Measurements from ENCODE around the gene DUXA. TPM values are rescaled to one million over a fixed set of nuclear protein-coding genes. Genes with fewer than 3 reads are reported as not detected.
A peak's percentile ranks its signal among the peaks of the same experiment; 100 is the strongest.

The DUXA gene
- total RNA-seq, 1 experiment from 2014 or later = not detected

GRCh38 chr19:57192077-57192420 lies 24.8 kb upstream of the DUXA start:
- Histone ChIP-seq H3K4me3 (ENCODE audit: low read length) (peak overlapping the region; percentile 97), H3K27ac (ENCODE audit: low read length) (0 out of 2 replicates have a peak overlapping the region, but pooled peaks have one; percentile 41), H3K9me3 (ENCODE audit: low read length) (0 out of 2 replicates have a peak, but pooled peaks cover 8% of the 10 kb centered on the region), H3K79me2 (ENCODE audit: low read length) (peaks cover 40% of the 10 kb centered on the region), H2AFZ (ENCODE audit: low read length) (peak overlapping the region; percentile 100), H3F3A (ENCODE audit: low read length, unreplicated experiment) (no peaks in the 10 kb centered on the region), H4K20me1 (ENCODE audit: low read length) (peaks cover 21% of the 10 kb centered on the region; the same call in 1 of the 2 replicates), H3K9ac (ENCODE audit: low read length) (peak overlapping the region; percentile 90), H3K27me3 (ENCODE audit: low read length) (no peaks in the 10 kb centered on the region), H3K9me2 (replicated peaks; ENCODE audit: low read length) (no peaks in the 10 kb centered on the region), H3K4me2 (ENCODE audit: low read length) (peak overlapping the region; percentile 98), H3K4me1 (ENCODE audit: insufficient read depth, low read length) (peaks cover 10% of the 10 kb centered on the region), H3K36me3 (ENCODE audit: low read depth, low read length) (peaks cover 38% of the 10 kb centered on the region)
- ATAC-seq (peak; percentile 28), DNase-seq (peak; percentile 6)
- intact Hi-C loops (cut with micrococcal nuclease) = no loop called here
- no TSS peak for BruUV-seq (replicated peaks)
- POLR2A ChIA-PET (ENCODE audit: unreplicated experiment) = no interaction called here
- TF ChIP-seq EZH2 (IDR thresholded peaks at IDR 0.05; ENCODE audit: low read length, unreplicated experiment) = no peak
- TF ChIP-seq CTCF (conservative IDR thresholded peaks at IDR 0.05; ENCODE audit: low read depth, low read length) = no peak
- CTCF ChIA-PET = no interaction called here

DNA sequence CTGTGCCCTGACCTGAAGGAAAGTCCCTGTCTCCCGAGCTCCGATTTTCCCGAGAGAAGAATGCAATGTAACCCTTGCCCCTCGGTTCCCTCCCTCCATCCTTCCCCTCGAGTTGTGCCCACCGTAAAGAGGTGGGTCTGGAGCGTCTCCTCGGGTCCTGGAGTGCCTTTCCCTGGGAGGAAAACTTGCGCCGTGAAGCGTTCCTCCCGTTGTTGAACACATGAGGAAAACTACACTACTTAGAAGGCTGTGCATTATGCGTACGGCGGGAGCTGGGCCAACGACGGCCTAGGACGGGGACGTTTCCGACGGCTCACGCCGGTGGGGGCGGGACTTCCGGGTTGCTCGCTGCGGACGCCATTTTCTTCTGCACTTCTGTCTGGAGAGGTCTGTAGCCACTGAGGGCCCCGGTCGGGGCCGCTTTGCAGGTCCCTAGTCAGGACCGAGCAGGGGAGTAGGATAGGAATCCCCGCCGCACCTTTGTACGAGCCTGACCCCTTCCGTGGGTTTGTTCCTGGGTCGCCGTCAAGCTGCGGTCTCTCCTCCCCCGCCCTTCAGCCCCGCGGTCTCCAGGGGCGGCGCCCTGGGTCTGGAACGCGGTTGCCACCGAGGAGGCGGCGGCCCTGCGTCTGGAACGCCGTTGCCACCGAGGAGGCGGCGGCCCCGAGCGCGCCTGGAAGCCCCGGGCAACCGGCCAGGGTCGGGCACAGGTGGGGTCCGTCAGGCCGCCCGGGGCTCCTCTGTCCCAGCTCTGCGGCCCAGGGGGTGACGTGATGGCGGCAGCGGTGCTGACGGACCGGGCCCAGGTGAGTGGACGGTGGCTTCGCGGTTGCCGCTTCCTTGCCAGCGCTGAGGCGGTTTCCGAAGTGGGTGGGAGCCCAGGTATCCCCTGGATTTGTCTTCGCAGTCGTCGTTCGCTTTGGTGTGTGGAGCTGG lies 24.1 kb upstream of the DUXA start, which contains the start of gene ZNF264:
Gene ZNF264, plus strand, starts transcription at position 360 of the 936 bp plus-strand sequence. Its CDS starts 414 bp downstream, at position 774.
- intact Hi-C loops (cut with micrococcal nuclease) = no loop called here
- ChIA-PET CTCF (no interaction called here), POLR2A (ENCODE audit: unreplicated experiment) (interaction anchor here (0.5 to 0.6 kb wide), 3 partner anchors 85 to 1316 kb away, joined by 3 to 11 read pairs (median 4); no protein-coding TSS in a partner anchor)
- Histone ChIP-seq H3K4me3 (ENCODE audit: low read length) (peak within 1 kb of the TSS; percentile 97), H3K9me3 (ENCODE audit: low read length) (0 out of 2 replicates have a peak, but pooled peaks cover 9% of the 10 kb centered on the region), H3K4me1 (ENCODE audit: insufficient read depth, low read length) (peaks cover 10% of the 10 kb centered on the region), H3K9ac (ENCODE audit: low read length) (peak within 1 kb of the TSS; percentile 90), H3K9me2 (replicated peaks; ENCODE audit: low read length) (no peaks in the 10 kb centered on the region), H3K27me3 (ENCODE audit: low read length) (no peaks in the 10 kb centered on the region), H4K20me1 (ENCODE audit: low read length) (peaks cover 21% of the 10 kb centered on the region; the same call in 1 of the 2 replicates), H3K36me3 (ENCODE audit: low read depth, low read length) (peaks cover 32% of the 10 kb centered on the region), H2AFZ (ENCODE audit: low read length) (peak within 1 kb of the TSS; percentile 100), H3F3A (ENCODE audit: low read length, unreplicated experiment) (no peaks in the 10 kb centered on the region), H3K4me2 (ENCODE audit: low read length) (peak within 1 kb of the TSS; percentile 98), H3K27ac (ENCODE audit: low read length) (peak within 1 kb of the TSS; percentile 41), H3K79me2 (ENCODE audit: low read length) (peaks cover 40% of the 10 kb centered on the region)
- peak; percentile 88 for DNase-seq
- ATAC-seq = peak; percentile 96
- no peak for TF ChIP-seq EZH2phosphoT487 (IDR thresholded peaks at IDR 0.05; ENCODE audit: borderline replicate concordance, low read length)
- TF ChIP-seq EZH2 (IDR thresholded peaks at IDR 0.05; ENCODE audit: low read length, unreplicated experiment) = no peak
- no peak for TF ChIP-seq CTCF (conservative IDR thresholded peaks at IDR 0.05; ENCODE audit: low read depth, low read length)
- BruUV-seq (replicated peaks) = no TSS peak

All from PC-3 (cell line).